ENCODE results near the gene AIFM1.
"Not testable (repeated sequence)": the region's sequence is repeated elsewhere in the genome, so short reads cannot be mapped to it uniquely, and the experiment has no call there.

AIFM1 gene

DNA sequence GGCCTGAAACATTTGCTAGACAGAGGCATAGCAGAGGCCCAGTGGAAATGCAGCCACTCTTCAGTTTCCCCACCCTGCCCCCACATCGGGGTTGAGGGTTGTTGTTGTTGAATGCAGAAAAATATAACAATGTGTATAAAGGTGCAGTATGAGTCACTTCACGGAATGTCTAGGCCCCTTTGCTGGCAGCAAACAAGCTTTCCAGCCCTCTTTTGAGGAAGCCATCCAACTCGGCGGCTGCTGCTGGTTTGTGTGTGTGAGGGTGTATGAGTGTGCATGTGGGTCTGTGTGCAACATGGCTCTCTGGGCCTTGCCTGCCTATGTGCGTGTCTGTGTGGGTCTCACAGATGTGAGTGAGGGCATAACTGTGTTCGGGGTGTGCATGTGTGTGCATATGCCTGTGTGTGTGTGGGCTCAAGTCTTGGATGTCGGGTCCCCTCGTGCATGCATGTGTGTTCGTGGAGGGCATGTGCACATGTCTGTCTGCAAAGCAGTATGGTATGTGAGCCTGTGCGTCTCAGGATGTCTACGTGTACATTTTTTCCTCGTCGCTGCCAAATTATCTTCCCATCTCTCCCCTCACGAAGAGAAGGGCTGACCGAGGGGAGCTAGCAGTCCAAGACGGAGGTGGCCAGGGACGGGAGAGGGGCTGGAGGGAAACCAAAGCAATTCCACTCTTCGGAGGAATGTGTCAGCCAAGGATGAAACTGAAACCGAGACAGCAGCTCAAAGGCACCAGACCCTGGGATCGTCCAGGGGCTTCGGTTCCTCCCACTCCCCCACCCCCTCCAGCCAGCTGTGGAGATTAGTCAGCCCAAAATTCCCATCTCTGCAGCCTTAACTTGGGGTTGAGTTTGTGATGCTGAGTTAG is 47.0 kb downstream of the AIFM1 start:
- no peak for DNase-seq (ENCODE audit: low spot score)

DNA sequence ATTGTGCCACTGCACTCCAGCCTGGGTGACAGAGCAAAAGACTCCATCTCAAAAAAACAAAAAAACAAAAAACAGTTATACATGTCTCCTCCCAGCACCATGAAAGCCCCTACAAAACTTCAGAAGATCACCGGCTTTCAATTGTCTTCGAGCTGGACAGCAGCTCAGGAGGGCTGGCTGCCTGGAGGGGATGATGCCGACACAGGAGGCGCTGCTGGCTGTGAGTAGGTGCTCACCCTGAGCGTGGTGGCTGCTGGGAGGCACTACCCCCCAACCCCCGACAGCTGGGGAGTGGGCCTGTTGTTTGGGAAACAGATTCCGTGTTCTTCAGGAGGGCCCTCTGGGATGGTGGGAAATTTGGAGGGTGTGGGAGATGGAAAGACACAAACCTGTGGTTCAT is 48.5 kb downstream of the AIFM1 start:
- no peak for DNase-seq (ENCODE audit: low spot score)

DNA sequence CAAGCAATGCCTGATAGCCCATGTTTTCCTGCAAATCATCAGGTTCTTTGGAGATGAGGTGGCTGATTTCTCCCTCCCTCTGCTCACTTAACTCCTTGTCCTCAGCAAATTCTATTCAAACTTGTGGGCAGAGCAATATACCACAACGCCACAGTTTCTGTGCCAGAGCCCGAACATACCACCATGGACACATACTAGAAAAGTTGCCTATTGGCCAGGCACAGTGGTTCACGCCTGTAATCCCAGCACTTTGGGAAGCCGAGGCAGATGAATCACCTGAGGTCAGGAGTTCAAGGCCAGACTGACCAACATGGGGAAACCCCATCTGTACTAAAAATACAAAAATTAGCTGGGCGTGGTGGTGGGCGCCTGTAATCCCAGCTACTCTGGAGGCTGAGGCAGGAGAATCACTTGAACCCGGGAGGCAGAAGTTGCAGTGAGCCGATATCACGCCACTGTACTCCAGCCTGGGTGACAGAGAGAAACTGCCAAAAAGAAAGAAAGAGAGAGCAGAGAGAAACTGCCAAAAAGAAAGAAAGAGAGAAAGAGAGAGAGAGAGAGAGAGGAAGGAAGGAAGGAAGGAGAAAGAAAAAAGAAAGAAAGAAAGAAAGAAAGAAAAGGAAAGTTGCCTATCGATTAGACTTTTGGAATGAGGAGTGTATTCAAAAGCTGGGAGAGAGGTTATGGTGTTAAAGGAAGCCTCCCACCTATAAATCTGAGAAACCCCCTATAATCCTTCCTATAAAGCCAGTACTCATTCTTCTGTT is 50.3 kb downstream of the AIFM1 start:
- not testable (repeated sequence) for DNase-seq (ENCODE audit: low spot score)

DNA sequence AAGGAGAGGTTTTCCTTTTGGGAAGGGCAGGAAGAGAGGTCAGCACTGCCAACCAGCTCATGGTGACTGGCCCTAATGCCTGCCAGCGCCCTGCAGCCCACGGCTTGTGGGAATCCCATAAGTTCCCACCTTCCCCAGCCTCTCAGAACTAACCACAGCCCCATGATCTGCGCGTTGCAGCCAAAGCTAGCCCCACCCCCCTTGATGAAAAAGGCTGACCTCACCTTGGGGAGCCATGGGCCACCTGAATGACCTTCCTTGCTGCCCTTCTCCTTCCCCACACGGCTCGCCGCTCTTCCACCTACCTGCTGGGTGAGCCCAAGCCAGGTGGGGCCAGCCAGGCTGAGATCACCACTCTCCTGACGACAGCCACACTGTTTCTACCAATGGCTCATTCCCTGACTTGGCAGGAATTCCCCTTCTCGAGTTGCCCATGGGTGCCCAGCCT is 51.5 kb downstream of the AIFM1 start:
- DNase-seq (ENCODE audit: low spot score) = no peak

DNA sequence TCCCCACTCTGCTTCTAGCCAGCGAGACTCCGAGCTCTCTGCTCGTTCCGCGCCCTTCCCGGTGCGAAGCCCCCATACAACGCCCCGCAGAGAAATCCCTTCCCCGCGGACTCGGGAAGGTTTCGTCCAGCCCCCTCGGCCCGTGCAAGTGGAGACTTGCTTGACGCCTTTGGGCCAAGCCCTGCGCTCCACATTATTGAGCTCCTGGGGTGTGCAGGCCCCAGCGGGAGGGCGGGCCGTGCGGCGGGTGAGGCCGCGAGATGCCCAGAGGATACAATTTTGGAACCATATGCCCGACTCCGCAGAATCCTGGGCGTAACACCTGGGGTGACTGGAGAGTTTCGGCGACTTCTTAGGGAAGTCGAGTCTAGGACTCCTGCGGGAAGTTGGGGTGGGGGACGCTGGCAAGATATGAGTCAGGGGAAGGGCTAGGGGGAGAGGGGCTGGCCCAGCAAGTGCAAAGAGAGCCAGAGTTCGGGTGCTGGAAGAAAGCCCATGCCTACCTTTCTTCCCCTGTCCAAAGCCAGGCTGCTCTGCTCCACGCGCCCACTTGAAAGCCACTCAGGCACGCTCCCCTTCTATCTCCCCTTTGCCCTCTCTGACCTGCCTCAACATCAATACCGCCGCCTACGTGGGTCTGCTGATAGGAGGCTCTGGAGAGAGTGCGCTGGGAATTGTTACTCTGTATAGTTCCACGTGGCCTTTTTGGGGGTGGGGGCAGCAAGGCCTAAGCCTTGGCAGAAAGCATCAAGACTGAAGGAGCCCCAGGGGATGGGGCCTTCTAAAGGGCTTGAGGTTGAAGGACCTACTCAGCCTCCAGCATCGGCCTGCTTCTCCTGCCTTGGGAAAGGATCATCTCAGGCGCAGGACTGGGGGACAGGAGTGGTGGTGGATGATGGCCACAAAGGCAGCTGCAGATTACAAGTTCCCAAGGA is 54.2 kb downstream of the AIFM1 start:
- DNase-seq (ENCODE audit: low spot score) = no peak

DNA sequence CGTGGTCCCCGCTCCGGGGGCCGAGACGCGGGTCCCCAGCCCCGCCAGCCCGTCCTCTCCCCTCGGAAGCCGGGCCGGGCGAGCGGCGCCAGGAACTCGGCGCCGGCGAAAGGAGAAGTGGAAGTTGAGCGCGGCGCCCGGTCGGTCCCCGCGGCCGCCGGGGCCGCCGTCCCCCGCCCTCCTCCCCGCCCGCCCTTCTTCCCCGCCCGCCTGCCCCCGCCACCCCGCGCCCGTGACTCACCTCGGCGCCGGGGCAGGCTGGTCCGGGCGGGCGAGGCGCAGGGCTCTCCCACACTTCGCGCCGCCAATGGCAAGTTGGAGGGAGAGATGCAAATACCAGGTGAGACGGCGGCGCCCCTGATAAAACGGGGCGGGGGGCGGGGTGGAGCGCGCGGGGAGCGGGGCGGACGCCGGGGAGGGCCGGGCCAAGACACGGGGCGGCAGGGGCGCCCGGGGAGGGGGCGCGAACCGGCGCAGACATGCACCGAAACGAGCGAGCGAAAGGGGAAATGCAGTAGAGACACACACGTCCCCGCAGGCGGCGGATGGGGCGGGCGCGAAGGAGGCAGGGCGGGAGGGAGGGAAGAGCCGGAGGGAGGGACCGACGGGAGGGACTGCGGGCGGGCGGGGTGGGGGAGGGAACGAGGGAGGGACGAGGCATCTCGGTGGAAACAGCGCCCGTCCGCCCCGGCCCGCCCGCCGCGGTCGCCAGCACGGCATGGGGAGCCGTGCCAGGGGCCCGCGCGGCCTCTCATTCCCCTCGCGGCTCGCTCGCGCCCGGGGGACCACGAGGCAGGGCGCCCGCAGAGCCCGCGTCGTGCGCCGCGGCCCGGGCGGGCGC is 55.0 kb downstream of the AIFM1 start, which contains the start of gene ELF4:
Gene ELF4, minus strand, starts transcription at position 119 of the 841 bp plus-strand sequence. CDS start 29,167 bp downstream, outside the sequence.
- peak; percentile 66 for DNase-seq (ENCODE audit: low spot score)

DNA sequence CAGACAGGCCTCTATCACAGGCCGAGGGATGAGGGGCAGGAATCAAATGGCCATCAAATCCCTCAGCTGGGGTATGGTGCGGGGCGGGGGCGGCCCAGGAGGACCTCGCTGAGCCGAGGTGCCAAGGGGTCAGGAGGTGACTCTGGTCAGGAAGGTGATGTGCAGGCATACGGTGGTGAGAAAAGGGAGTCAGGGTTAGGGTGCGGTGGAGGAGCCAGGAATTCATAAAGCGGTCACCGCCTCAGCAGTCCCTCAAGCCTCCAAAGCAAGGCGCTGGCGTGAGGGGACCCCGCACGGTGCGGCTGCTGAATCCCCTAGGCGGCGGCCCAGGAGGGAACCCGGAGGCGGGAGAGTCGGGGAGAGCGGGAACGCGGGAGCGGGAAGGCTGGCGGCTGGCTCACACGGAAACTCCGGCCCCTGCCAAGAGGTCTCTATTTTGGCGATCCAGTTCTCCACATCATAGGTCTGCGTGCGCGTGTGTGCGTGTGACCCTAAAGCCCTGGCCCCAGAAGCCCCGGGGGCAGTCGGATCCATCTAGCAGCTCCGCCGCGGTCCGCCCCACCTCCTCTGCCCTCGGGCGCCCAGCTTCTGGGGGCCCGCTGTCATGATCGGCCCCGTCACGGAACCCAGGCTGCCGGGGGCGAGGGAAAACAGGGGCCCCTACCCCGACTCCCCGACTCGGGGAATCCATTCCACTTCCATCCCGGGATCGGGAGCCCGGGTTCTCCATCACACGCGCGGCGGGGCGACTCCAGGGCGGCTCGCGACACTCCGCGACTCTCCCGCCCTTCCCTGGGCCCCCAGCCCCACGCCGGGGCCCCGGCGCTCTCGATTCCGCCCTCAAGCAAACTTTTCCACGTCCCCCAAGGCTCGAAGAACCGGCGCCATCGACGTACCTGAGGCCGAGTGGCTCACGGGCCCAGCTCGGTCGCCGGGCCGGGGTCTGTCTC is 55.9 kb downstream of the AIFM1 start:
- no peak for DNase-seq (ENCODE audit: low spot score)

DNA sequence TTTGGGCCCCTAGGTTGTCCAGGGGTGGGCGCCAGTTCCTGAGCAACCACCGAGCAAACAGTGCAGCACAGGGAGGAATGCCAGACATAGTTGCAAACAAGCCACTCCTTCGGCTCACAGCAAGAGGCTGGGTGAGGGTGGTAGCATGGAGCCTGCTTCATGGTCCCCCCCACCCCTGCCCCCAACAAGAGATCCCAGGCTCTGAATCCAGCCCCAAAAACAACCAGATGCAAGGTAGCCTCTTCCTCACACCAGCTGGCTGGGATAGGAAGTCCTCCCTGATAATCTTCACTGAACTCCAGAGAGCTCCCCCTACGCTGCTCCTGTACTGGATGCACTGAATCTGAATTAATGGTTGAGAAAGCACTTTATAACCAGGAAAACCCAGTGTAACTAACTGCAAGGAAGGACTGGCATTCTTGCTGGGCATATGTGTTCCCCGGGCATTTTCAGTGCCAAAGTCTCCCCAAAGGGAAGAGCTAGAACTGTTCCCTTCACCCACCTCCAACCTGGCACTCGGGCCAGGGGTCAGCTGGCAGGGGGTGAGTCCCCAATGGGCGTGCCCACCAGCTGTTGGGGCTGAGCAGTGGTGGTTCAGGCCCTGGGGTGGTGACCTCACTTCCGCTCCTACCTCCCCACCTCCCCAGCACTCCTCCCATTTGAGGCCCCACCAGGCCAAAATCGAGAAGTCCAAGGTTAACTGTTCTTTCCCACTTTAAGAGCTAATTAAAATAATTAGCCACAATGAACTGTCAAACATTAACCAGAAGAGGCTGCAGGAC is 56.8 kb downstream of the AIFM1 start:
- no peak for DNase-seq (ENCODE audit: low spot score)

DNA sequence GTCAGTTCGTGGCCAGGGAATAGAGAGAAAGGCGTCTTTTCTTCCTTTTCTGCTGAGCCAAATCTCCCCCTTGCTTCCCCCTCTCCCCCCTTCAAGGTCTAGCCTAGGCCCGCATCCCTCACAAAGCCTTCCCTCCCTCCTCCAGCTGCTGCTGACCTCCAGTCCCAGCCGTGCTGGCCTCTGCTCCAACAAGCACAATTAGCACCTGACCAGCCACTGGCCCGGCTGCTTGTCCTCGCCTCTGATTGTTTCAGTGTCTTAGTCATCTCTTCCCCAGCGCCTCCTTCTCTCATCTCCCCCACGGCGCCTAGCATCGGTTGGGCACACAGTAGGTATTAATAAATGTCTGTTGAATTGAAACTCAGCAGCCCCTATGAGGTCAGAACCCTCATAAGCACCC is 59.6 kb downstream of the AIFM1 start:
- DNase-seq (ENCODE audit: low spot score) = no peak

DNA sequence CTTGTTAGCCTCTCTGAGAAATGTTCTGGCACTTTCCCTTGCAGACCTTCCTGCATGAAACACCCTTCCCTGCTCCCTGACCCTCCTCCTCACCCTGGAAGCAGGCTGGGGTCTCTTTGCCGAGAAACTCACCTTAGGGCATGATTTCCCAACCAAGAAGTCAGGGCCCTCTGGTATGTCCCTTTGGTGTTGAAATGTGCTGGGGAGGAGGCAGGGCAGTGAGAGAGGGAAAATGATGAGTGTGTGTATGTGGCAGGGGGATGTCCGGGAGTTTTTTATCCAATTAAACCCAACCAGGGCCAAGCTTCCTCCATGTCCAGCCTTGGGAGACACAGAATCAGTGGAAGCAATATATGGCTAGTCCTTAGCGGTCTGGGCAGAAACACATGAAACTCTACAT is 60.4 kb downstream of the AIFM1 start:
- no peak for DNase-seq (ENCODE audit: low spot score)

DNA sequence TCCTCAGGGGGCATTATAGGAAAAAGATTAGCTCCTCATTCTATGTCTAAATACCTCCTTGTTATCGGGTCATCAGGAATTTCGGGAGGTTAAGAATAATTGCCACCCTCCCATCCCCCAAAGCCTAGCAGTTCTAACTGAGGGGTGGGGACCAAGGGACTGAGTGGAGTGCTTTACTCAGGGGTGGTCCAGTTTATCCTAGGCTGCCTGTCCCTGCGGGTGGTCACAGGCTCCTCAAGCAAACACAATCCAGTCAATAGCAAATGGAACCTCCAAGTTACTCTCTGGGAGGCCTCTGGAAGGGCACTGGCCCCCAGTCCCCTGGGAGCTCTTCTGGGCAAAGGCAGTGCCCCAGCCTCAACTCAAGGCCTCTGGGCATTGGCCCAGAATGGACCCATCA is 62.0 kb downstream of the AIFM1 start:
- no peak for DNase-seq (ENCODE audit: low spot score)

DNA sequence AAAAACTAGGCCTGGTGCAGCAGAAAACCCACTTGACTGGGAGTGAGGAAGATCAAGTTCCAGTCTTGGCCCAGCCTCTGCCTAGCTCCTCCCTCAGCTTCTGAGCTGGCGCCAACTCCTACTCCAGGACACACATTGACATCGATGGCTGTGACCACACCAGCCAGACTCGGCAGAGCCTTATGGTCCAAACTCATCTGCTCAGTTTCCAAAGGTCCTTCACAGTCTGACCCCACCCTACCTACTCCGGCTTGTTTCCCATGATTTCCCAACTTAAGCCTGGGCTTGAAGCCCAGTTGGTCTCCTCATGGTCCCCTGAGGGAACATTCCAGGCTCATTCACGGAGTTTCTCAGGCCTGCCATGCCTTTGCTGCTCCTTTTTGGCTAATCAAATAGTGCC is 65.5 kb downstream of the AIFM1 start:
- no peak for DNase-seq (ENCODE audit: low spot score)

DNA sequence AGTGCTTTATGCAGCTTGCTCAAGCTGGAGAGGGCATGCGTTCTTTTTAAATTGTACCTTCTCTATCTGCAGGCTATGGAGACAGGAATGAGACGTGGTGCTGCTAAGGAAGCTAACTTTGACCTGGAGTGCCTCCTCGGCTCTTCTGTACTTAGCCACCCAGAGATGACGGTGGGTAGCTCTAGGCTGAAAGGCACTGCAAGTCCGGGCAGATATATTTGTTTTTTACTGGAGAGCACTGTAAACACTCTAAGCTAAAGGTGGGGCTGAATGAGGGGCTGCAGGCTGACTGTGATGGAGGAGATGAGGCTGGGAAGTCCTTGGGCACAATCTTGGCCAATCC is 67.5 kb downstream of the AIFM1 start:
- DNase-seq (ENCODE audit: low spot score) = no peak

DNA sequence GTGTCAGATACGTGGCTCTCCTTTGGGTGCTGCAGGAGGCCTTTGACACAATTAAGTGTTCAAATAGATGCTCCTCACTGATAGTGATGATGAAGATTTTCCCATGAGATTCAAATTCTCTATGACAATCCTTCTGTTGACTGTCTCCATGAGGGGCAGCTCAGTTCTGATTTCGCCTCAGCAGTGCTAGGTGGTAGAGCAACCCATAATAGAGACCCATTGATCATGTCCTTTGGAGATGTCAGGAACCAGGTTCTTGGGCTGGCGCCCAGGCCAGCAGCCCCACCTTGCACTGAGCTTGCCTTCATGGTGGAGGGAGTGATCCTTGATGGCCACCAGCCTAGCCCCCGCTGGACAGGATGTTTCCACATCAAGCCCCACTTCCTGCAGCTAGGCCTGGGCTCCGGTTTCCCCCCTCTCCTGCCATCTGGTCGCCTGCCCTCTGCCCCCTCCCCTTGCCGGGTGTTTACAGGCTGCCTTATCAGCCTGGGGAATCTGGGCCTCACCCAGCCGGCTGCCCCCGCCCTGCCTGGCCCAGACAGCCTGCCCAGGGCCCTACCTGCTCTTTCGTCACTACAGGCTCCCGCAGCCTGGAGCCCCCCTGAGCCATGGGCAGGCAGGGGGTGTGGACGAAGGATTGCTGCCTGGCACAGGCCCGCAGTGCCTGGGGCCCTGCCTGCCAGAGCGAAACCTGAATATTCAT is 68.0 kb downstream of the AIFM1 start:
- no peak for DNase-seq (ENCODE audit: low spot score)

DNA sequence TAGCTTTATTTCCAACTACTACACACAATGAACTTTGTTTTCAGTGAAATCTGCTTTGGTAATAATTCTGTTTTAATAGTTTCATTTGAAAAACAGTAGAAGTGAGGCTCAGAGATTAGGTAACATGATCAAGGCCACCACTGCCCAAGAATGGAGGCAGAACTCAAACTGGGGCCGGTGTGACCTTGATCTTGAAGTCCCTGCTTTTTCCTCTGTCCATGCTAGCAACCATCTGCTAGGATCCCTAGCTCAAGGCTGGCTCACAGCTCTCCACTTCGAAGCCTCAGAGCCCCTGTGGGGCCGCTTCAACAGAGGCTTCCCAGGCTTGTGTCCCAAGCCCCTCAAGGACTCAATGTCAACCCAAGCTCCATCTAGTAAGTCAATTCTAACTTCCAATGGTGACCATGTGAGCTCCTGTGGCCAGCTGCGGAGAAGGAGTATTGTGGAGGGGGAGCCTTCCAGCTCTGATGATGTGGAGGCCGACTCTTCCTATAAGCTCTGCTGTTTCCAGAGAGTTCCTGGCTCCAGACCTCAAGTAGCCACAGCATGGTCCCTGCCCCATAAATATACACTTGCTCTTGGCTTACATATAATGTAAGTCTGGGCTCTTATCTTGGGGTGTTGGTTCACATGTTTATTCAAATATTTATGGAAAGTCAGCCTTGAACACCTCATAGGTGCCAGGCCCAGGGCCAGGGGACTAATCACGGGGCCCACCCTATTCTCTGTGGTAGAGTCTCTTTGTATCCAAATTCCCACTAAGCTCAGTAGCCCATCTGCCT is 70.2 kb downstream of the AIFM1 start:
- no peak for DNase-seq (ENCODE audit: low spot score)

DNA sequence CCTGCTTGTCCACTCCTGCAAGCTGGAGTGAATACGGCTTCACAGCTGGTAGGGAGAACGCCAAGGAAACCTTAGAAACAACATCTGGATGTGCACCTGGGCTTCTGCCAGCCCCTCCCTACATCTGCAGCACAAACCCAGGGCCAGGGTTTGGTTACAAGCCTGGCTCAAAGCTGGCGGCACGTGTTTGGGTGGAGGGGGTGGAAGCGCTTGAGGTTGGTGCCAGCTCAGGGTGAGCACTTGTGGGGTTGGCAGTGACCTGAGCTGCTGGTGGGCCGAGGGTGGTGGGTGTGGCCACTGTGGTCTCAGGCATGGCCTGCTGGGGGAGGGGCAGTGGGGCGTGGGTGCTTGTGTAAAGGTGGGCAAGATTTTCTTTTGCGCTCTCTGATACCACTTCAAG is 70.9 kb downstream of the AIFM1 start:
- no peak for DNase-seq (ENCODE audit: low spot score)

DNA sequence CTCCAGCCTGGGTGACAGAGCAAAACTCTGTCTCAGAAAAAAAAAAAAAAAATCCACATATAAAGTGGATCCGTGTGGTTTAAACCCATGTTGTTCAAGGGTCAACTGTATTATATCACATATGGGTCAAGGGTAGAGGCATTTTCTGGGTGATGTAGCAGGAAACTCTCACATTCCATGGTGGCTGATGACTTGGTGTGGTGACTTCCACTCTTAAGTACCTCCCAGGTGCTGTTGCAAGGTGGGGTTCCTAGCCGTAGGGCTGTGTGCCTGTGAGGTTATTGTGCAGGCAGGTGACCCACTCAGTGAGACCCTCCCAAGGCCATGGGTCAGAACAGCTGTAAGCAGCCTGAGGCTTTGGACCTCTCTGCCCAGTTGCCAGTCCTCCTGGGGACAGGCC is 72.4 kb downstream of the AIFM1 start:
- DNase-seq (ENCODE audit: low spot score) = no peak

DNA sequence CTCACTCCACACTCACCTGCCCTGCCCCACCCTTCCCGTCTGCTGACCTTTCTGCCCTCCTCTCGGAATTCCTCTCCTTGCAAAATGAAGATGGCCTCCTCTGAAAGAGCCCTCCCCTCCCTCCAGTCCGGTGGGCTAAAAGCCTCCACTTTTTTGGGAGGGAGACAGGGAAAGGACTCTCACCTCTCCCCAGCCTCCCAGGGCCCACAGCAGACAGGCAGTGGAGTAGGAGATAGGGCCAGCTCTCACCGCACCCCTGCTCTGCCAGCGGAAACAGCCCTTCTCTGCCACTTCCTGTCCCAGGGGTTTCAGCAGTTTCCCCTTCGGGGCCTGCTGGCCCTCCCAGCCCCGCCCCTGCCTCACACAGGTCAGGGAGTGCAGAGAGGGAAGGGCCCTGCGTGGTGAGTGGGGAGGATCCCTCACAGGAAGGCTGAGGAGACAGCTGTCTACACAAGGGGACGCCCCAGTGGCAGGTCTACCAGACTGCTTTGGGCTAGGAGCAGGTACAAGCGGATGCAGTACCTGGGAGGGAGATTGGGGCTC is 73.6 kb downstream of the AIFM1 start:
- no peak for DNase-seq (ENCODE audit: low spot score)
